UCSD-AML1 (cell line): ENCODE measurements around the gene CCDC172.
A peak's percentile ranks its signal among the peaks of the same experiment; 100 is the strongest.

Experiments used
- DNase-seq: peaks from one replicate; lab custom pipeline; 2025; ENCODE audit not compliant: unreplicated experiment; lab: John Stamatoyannopoulos, UW

Gene CCDC172, protein sequence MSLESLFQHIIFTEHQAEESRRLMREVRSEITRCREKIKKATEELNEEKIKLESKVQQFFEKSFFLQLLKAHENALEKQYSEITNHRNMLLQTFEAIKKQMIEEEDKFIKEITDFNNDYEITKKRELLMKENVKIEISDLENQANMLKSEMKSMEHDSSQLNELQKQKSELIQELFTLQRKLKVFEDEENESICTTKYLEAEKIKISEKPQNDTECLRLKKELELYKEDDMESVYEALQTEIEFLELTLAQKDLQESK

DNA sequence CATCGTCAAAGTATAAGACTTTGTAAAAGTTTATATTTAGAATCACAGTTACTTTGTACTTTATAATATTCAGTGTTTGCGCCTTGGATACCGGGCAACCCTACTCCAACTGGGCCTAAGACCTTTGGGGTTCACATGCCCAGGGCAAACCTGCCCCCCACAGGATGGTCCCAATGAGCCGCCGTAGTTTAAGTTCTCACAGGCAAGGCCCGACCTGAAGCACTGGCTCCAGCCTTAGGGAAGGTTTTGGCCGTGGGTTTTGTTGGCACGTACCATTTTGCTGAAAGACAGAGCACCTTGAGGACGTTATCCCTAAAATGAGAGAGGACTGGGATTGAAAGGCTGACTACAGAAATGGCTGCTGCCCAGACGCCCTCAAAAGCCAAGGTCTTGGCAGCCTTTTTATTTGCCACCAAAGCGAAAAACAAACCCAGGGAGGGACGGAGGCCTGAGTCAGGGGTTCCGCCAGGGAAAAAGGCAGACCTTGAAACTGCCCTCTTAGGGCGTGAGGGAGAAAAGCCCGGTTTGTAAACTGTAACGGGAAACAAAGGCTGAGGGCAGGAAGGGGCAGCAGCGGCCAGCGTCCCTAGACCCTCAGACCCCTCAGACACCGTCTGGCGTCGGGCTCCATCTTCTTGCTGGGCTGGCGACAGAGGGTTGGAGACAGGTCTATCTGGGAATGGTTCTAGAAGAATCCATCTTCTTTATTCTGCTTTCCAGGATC lies at the start of gene CCDC172:
Gene CCDC172 (plus strand): TSS at position 222 of the 724 bp plus-strand sequence. CDS start 564 bp downstream, outside the sequence.
- no peak for DNase-seq

DNA sequence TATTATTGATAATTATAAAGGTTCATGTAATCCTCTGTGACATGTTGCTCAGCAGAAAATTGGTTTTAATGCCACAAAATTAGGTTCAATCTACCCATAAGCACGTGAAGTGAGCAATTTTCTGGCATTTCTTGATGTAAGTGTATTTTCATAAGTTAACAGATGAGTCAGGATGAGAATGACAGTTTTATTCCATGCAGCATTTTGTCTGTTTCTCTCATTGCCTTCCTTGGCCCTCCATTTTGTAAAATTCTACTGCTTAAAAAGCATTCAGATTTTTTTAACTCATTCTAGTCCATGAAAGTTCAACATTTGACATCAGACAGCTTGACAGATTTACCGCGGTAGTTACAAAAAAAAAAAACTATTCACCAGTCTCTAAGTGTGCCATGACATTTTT lies 47.3 kb upstream of the CCDC172 start:
- DNase-seq, result no peak

DNA sequence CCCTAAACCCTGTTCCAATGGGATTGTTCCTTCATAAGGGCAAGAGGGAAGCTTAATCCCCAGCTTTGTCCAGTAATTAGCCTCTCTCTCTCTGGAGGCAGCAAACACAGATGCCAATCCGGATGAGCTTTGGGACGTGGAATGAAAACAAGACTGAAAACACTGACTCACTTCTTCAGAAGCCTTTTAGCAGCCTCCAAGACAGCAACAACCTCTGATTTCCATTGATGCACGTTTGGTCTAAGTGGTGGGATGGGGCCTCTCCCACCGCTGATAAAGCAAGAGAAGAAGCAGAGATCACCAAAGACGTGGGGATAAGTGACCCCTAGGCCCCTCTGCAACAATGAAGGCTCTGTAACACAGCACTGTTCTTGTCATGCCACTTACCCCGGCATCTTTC lies 45.4 kb upstream of the CCDC172 start:
- no peak for DNase-seq

DNA sequence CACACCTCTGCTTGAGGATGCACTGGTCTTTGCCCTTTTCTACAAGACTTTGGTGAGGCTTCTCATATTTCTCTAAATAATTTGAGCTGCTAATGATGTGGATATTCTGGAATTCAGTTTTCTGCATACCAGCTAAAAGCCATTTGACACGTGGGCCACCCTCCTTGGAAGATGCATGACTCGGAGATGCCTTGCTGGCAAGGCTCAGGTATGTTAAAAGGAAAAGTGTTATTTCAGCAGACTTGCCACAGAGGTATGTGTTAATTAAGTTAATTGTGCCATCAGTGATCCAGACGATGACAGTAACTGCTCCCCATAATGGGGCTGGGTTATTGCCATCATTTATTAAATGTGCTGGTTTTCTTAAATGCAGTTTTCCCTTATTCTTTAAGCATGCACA lies 42.5 kb upstream of the CCDC172 start:
- no peak for DNase-seq

DNA sequence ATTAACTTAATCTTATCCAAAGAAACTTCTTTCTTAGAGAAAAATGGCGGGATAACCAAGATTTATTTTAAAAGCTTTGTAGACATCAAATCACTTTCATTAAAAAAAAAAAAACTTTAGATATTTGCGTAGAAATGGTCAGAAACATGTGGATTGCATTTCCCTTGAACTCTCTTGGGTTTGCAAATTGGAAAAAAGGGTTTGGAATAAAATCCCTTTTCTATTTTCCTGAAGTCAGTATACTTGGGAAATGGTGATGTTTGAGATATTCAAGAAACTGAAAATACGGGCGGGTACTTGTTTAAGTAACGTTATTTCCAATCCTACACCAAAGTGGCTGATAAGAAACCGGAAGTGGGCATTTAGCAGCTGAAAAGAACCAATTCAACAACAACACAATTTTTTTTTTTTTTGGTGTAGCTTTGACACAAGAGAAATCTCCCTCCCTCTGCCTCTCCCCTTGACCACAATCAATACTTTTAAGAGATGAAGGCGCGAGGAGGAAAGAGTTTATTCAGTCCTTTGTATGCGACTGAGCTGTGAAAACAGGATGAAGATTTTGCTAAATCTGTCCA lies 37.5 kb upstream of the CCDC172 start:
- no peak for DNase-seq

DNA sequence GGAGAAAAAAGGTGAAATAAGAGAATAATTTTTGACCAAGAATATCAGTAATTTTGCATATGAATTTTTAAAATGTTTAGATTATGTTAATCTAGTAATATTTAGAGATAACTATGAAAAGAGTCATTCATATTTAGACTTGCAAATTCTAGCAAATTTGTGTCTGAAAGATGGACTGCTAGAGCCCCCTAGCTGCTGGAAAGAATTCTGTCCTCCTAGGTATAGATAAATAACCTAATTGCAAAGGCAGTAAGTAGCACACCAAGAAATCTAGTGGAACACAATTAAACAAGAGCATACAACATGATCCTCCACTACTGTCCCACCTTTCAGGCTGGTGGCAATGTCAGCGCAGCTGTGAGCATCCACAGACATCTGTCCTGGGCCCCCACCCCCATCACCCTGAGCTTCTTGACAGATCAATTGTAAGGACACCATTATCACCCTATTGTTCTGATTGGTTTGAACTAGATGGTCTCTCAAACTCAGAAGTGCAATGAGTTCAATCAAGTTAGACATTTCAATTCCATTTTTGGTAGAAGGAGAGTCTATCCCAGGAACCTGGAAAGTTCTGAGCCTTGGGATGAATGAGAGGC lies 36.2 kb upstream of the CCDC172 start:
- DNase-seq, result peak; percentile 21

DNA sequence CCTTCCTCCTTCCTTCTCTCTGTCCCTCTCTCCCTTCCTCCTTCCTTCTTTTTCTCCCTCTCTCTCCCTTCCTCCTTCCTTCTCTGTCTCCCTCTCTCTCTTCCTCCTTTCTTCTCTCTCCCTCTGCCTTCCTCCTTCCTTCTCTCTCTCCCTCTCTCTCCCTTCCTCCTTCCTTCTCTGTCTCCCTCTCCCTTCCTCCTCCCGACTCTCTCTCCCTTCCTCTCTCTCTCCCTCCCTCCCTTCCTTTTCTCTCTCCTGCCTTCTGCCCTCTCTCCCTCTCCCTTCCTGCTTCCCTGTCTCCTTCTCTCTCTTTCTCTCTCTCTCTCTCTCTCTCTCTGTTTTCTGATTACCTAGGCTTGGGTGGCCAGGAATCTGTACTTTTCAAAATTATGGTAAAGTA lies 34.6 kb upstream of the CCDC172 start:
- no peak for DNase-seq

DNA sequence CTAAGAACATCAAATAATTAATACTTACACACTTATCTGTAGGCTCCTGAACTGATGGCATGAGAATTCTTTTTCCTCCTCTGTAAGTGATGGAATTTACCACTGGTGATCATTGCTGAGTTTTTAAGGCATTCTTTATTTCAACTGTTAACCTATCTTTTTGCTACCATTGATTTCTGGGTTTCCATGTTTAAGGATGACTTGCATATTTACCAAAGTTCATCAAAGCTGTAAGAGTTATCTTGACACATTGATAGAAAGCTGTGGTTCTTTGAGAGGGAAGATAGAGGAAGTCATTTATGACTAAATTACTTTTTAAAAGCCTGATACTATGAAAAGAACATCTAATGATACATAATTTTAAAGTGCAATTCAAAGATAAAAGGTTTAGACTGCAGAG lies 31.8 kb upstream of the CCDC172 start:
- DNase-seq, result no peak

DNA sequence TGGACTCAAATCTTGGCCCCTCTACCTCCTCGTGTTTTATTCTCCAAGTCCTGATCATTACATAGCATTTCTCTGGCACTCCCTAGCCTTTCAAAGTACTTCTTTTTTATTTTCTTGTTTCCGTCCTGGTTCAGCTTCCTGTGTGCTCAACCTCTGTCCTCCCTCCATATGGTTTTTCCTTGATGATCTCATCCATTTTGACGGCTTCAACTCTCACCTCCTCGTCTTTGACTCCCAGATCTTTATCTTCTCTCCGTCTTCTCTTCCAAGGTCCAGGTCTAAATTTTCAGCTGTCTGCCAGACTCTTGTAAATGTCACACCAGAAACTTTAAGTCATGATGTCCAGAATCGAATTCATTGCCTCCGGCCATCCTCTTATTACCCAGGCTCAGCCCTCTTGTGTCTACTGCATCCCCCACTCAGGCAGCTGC lies 27.9 kb upstream of the CCDC172 start:
- DNase-seq, result no peak

DNA sequence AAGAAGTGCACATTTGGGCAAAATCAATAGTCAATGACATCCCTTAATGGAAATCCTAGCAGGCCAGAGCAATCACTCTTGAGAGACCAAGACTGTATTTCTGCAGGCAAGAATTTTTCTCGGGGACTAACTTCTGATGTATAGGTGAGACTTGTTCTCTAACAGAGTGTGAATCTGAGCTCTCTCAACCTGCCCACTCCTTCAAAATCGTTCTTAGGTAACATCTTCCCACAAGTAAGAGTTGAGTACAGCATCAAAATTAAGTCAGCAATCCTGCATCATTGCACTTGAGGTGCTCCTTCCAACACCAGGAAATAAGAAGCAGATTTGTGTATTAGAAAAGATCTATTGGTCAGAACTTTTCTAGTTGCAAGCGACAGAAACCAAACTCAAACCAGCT lies 25.7 kb upstream of the CCDC172 start:
- DNase-seq, result no peak

DNA sequence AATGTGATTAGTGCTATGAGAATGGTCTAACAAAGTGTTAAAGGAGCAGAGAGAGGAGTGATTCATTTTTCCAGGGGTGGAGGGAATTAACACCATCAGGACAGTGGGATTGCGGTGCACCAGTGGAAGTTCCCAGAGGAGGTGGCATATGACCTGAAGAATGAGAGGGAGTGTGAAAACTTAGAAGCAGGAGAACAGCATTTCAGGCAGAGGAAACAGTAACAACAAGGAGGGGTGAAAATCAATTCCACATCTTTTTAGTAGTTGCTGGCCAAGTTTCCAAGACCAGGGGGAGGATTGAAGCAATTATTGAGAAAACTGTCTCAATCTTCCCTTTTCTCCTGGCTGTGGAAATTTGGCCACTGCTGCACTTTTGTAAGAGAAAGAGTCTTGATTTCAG lies 23.7 kb upstream of the CCDC172 start:
- no peak for DNase-seq

DNA sequence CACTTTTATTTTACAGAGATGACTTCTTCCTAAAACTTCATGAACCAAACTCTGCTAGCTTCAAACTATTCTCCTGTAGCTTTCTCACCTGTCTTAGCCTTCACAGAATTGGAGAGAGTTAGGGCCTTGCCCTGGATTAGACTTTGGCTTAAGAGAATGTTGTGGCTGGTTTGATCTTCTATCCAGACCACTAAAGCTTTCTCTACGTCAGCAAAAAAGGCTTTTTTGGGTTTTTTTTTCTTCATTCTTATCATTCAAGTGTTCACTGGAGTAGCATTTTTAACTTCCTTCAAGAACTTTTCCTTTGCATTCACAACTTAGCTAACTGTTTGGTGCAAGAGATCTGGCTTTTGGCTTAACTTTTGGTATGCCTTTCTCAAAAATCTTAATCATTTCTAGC lies 19.3 kb upstream of the CCDC172 start:
- DNase-seq, result no peak

DNA sequence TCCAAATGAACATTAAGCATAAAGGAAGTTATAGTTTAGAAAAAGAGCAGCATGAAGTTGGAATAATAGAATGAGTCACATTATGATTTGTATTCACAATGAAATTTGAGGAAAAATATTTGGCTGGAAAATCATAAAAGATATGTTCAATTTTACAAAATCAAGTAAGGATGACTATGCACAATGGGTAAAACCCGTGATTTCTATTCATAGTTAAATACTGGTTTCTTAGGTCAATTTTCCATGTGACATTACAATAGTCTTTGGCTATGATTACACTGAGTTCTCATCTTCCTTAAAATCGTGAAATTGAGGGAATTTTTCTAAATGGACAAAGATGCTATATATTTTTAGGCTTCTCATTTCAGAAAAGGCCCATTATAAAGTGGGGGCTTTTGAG lies 17.4 kb upstream of the CCDC172 start:
- DNase-seq, result no peak

DNA sequence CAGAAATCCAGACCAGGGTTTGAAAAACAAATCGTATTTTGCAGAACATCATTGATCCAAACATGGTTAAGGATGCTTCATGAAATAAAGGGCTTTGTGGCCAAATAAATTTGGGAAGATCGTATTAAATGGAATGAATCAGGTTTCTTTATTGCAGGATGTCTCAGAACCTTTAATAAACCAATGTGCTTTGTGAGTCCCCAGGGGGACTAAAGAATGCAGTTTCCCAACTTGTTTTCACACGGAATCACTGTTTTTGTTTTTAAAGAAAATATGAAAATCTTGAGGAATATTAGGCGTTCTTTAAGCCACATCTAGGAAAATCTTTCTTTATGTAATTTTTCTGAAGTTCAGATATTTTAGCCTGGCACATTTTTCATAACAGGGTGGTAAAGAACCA lies 16.8 kb upstream of the CCDC172 start:
- DNase-seq, result no peak

DNA sequence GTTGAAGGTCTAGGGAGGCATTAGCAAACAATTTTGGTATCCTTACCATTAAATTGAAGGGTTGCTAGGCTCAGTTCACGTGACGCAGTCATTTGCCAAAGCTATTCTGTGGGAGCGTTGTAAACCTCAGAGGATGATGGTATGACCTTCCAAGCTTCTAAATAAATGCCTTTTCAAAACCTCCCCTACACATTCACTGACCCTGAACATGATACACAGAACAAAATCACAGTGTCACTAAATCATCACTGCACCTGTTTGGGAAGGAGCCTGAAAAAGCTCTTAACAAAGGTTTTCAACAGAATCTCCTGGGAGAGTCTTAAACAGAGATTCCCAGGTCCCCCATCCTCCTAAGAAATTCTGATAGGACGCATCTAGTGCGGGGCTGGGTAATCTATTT lies 13.2 kb upstream of the CCDC172 start:
- DNase-seq, result no peak

DNA sequence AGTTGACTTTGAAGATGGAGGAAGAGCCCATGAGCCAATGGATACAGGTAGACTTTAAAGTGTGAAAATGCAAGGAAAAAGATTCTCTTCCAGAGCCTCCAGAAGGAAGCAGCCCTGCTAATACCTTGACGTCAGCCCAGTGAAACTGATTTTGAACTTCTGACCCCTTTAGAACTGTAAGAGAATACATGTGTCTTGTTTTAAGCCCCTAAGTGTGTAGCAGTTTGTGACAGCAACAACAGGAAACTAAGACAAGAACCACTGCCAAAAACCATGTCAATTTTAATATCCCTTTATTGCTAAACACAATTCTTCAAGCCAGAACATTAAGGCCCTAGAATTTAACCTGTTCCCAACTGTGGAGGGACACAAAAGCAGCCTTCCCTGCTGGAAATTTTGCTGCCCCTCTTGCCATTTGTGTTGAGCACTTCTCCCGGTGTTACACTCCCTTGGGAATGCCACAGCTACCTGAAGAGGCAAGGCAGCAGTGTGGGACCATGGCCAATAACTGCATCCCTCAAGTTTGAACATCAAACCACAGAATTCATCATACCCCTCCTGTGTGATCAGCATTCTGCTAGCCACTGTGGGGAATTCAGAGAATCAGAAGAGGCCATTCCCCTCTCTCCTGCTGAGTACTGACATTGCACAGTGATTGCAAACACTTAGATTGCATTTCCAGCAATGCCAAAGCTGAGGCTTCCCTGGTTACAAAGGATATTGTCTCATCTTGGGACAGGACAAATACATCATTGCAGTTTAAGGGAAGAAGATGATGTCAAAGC lies 12.3 kb upstream of the CCDC172 start:
- DNase-seq, result no peak

DNA sequence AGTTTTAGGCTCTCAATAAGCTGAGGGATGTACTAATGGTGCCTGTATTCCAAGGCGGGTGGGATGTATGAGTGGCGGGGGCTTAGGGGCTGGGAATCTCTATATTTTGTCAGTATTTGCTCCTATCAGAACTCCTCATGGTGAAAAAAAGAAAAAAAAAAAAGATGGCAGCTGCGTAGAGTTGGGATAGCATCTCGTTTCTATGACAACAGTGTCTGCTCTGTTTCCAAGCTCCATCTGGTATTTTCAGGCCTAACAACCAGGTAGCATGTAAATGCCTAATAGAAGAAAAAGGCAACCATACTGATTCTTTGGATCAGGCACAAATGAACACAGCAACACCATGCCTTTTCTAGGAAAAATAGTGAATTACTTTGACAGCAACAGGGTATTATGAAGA lies 11.7 kb upstream of the CCDC172 start:
- no peak for DNase-seq

DNA sequence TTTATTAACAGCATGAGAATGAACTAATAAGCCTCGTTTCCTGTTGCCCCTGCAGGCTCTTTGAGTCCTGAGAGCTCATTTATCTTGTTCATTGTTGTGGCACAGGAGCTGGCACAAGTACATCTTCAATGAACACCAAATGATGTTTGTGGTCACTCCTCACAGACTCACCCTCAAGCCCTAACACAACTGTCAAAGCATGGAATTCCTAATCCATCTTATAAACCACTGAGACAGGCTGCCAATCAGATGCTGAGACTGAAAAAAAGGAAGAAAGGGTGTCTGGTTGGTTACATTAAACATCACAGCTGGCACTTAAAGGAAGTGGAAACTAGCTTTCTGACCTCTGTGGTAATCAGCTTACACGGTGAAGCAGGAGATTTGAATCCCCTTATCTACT lies 7.7 kb upstream of the CCDC172 start:
- DNase-seq, result peak; percentile 45

DNA sequence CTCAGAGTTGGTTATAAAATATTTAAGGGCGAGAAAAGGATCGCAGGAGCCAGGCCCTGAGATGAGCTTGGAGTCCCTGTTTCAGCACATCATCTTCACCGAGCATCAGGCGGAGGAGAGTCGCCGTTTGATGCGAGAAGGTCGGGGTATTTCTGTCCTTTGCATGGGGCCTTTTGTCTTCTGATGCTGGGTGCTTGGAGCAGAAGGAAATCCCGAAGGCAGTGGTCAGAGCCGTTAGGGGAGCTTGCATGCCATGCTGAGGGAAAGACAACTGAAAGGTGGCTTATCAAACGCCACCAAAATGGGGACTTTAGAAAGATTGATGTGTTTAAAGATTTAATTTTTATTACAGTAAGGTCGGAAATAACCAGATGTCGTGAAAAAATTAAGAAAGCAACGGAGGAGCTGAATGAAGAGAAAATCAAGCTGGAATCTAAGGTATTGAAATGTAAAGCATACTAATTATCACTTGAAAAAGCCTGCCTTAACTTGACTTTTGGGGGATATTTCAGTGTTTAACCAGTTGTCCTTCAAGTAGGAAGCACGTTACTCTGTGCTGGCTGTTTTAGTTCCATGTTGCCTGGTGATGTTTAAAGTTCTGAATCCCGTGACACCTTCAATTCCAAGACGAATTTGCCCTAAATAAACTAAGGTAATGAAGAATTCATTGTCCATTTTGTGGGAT lies 845 bp downstream of the CCDC172 start:
- DNase-seq, result no peak

DNA sequence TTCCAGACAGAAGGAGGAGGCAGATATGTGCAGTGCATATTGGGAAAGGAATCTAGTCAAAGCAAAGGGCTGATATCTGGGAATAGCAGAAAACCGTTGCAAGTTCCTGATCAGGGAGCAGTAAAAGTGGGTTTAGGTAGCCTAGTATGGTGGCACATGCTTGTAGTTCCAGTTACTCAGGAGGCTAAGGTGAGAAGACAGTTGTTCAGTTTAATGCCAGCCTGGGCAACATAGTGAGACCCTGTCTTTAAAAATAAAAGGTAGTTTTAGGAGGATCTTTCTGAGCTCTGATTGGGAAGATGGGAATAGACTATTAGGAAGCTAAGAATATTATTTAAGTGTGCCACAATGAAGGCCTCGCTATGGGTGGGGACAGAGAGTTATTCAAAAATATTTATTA lies 1.7 kb downstream of the CCDC172 start:
- DNase-seq, result no peak

DNA sequence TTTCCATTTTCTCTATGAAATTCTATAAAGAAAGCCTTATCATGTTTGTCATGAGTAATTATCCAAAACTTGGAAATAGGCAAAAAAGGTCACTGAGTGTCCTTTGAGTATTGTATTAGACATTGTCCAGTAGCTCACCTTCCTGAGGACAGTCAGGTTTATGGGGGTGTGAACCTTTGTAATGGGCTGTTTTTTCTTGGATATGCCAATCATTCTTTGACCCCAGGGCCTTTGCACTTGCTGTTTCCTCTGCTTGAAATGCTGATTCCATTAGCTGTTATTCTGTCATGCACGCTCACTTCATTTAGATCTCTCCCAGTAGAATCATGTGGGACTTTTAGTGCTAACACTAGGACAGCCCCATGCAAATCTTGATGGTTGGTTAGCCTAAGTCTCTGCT lies 4.9 kb downstream of the CCDC172 start:
- DNase-seq, result no peak
